Measurements from ENCODE around the gene KLF9.

KLF9 gene

DNA sequence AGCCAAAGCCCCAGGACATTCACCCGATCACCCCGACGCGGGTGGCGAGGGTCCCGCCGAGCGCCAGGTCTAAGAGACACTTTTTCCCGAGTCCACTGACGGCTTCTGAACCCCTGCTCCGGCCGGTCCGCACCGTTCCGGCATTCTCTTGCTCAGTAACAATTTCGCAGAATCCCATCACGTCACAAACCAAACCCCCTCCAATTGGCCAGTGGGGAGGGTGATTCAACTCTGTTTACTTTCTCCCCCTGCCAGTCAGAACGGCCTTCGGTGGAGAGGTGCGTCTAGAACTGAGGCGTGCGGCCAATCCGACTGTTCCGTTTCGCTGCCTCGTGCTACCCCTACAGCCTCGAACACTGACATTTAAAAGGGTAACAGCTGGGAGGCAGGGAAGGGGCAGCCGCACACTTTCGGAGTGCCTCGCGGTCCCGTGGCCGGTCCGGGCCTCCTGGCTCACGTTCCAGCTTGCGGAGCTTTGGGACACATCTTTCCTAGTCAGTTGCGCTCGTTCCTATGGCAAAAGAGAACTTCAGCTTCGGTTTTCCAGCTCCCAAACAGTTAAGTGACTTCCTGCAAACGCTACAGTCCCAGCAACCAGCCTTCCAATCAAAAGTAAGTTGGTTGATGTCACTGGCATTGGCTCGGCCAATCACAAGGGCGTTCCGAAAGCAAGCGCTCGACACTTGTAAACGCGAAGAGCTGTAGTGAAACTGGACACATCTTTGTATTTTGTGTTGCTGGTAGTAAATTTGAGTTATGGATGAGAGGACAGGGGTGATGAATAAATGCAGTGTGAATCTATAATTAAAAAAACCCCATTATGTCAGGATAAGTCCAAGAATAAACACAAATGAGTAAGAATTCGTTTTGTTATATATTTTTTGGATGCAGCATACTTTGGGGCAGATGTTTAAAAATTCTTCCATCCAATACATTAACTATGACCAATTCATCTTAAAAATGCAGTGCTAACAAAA is at the start of gene KLF9:
Gene KLF9 (minus strand): TSS at position 859 of the 977 bp plus-strand sequence. CDS start 1,294 bp downstream, outside the sequence.
- peak; percentile 75 to 92 for DNase-seq

DNA sequence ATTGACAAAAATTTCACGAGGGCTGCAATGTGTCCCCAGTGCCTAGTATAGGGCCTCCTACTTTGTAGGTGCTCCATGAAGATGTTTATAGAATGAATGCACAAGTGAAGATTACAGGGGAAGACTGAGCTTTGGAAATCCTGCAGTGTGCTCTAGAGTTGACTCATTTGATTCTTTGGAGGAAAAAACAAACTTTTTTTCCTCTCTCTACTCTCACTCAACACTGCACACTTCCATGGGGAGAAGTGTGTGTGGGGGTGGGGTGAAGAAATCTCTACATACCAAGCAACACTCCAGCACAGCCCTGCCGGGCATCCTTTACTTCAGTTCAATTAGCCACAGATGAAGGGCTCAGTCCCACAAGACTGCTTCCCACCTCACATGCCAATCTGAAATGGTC is 49.4 kb upstream of the KLF9 start:
- no peak for DNase-seq

DNA sequence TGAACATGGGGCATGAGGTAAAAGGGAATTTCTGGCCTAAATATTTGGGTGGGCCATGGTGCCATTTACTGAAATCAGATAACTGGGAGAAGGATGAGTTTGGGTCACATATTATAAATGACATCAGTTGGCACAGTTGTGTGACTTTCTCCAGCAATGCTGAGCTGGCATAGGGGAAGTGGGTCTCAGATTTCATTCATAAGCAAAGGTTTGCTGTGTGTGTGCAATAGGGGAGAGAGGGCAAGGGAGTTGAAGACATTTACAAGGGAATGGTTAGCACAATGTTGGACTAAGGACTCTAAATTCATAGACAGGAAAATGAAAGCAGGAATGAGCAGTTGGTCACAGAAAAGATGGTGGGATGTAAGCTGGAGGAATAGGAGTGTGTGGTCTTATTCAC is 47.8 kb upstream of the KLF9 start:
- DNase-seq: no peak

DNA sequence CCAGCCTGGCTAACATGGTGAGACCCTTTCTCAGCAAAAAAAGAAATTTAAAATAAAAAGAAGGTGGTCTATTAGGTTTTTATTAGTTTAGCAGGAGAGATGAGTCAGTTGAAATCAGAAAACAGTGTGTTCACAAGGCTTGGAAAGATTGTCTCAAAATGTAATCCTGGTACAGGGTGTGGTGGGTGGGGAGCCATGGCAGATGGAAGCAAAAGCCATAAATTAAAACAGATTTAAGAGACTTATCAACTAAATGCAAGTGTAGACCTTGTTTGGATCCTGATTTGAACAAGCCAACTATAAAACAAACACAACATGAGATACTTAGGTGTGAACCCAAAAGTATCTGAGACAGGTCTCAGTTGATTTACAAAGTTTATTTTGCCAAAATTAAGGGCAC is 42.8 kb upstream of the KLF9 start:
- no peak for DNase-seq

DNA sequence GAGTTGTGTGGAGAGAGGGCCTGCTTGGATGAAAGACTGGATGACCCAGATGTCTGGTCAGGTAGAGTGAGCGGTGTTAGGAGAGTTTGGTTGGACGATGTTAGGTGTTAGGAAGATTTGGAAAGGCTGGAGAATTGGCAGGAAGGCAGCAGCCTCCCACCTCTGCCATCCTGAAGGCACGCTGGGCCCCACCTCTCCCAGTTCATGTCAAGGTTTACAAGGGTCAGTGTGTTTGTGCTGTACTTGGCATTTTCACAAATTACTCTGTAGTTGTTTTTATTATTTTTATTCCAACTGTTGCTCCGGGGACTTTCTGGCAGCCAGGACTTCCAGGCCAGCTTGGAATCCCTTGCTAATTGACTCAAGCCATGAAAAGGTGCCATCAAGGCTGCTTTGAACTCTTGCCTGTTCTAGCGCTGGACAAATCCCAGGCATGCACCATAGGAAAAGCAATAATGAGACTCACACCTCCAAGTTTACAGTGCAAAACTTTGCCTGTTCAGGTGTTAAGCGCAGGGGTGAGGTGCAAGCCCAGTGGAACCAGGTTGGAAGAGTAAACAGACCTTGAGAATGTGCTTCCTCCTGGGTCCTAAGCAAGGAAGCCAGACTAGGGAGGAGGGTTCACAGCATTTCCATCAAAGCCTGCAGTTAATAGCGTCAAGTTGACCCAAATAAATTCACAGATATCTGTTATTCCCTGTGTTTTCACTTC is 41.7 kb upstream of the KLF9 start:
- no peak for DNase-seq

DNA sequence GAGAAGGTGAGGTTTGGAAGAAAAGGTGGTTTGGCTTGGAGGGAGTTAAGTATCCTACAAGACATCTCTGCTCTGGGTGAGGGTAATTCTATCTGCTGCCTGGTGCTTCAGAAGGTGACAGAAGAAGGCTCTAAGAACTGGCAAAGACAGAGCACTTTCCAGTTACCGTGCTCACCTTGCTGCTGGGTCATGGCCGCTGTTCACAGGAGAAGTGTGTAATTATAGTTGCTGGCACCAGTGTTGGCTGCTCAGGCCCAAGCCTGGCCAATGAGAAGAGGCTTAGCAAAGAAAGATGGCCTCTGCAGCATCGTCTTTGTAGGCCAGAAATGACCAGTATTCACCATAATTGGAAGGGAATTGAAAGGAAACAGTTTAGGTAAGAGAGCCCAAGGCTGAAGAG is 37.9 kb upstream of the KLF9 start:
- DNase-seq: no peak

DNA sequence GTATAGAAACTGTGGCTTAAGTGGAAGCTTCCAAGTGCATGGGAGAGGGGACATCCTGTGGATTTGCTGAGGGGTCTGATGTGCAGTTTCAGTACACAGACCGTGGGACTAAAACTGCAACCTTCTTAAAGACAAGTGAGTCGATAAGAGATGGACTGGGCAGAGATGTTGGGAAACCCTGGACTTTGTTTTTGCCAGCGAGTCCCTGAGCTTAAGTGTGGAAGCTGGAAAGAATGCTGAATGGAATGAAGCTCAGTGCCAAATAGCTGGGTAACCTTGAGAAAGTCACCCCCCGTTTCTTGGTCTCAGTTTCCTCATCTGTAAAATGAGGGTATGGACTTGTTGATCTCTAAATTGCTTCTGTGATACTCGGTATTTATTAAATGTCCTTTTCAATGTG is 37.3 kb upstream of the KLF9 start:
- no peak for DNase-seq

DNA sequence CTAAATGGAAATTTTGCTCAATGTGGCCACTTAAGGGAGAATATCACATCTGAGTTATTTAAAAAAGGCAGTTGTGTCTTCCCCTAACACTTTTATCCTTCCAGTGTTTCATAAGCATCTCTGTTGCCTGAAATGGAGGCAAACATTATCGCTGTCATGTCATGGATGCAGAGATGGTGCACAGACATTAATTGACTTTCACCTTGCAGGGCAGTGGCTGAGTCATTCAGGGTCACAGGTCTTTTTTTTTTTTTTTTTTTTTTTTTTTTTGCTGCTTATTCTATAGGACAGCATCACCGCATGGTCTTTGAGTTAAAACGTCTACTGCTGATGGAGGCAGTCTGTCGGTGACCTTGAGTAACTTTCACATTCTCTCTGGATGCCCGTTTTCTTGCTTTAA is 36.3 kb upstream of the KLF9 start:
- DNase-seq: no peak

DNA sequence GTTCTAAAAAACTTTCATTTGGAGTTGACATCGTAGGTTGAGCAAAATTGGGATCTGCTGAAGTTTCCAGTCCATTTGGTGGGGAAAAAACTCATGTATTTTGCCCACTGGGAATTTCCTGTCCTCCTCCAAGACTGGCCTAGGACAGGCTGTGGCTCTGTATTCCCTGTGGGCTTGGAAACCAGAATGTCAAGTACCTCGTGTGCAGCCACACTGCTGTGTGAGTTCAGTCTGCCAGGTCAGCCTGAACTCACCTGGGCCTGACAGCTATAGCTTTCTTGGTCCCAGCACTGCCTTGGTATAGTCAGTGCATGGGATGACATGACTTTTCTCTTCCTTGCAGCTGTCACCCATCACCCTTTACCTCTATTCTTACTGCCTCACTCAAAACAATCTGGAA is 35.0 kb upstream of the KLF9 start:
- DNase-seq: no peak

DNA sequence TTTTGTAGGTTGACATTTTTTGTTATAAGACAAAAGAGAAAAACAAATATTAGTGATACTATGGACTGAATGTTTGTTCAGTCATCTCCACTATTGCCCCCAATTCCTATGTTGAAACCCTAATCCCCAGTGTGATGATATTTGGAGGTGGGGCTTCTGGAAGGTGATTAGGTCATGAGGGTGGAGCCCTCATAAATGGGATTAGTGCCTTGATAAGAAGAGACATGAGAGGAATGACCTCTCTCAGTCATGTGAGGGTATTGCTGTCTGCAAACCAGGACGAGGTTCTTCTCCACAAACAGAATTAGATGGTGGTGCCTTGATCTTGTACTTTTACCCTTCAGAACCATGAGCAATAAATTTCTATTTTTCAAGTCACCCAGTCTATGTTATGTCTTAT is 34.5 kb upstream of the KLF9 start:
- DNase-seq: no peak

DNA sequence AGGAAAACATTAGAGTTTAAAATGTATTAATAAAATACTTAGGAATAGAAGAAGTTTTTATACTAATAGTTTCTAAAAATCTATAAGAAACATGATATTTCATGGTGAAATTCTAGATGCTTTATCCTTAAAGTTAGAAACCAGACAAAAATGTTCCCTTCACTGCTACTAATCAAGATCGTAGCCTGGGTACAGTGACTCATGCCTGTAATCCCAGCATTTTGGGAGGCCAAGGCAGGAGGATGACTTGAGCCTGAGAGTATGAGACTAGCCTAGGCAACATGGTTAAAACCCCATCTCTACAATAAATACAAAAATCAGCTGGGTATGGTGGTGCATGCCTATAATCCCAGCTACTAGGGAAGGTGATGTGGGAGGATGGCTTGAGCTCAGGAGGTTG is 30.4 kb upstream of the KLF9 start:
- DNase-seq: no peak

DNA sequence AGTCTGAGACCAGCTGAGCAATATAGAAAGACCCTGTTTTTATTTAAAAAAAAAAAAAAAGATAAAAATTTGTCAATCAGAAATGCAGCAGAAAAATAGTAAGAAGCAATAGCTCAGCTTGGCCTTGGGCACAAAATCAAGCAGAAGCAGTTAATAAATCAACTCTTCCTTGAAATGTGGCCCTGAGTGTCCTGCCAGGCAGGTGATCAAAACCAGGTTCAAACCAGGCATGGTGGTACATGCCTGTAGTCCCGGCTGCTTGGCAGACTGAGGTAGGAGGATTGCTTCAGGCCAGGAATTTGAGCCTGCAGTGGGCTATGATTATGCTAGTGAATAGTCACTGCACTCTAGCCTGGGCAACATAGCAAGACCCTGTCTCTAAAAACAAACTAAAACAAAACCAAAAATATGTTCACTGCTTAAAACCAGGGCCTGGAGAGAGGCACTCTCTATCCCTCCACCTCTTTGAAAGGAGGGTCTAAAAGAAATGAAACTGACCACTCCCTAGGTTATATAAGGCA is 27.9 kb upstream of the KLF9 start:
- no peak for DNase-seq

DNA sequence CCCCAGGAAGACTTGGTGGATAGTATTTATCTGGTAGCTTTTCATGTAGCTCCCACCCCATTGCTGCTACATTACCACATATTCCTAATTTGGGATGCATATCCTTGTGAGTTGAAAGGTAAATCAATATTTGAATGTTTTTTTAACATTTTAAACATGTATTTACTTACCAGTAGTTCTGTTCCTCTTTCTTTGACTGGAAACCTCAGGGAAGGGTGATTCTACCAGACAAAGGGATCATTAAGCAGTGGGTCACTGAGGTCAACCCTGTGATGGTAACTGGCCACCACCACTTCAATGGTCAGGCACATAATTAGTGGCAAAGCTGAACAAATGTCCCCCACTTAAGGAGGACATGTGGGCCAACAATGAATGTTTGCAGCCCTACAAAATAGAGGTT is 27.2 kb upstream of the KLF9 start:
- DNase-seq: no peak

DNA sequence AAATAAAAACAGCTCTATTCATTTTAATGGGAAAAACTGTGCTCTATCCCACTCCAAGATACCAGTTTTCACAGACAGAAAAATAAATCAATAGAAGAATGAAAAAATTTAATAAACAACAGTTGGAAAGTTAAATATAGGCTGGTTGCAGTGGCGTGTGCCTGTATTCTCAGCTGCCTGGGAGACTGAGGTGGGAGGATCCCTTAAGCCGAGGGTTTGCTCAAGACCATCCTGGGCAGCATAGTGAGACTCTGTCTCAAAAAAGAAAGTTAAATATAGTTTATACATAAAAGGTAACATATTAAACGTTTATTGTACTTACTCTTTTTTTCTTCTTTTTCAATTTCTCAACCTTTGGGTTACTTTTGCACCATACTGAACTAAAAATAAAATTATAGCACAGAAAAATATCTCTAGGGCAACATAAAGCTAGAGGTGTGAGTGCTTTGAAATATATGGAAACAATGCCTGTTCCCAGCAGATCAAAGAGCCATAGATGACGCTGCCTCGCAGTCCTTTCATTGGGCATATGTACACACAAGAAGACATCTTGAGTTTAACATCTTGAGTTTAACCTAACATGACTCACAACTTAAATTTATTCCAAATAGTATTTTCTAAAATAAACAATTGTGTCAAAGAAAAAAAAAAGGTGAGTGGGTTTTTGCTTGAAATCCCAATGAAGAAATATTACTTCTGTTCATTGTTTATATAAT is 25.7 kb upstream of the KLF9 start:
- no peak for DNase-seq

DNA sequence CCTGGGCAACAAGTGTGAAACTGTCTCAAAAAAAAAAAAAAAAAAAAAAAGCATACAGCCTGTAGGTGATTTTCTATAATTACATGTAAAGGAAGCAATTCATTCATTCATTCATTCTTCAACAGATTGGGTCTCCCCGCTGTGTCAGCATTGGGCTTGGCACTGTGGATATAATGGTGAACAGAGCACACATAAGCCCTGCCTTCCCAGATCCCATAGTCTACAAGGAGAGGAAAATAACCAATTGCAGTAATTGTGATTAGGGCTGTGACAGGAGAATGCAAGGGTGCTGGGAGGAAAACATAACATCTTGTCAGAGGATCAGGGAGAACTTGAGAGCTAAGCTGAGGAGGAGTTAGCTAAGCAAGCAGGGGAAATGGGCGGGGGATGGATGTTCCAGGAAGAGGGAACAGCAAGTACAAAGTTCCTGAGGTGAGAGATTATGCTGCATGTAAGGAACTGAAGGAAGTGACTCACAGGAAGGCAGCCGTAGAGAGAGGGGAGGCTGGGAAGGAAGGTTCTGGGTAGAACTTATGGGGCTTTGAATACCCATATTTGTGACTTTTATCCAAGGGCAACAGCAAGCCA is 24.0 kb upstream of the KLF9 start:
- no peak for DNase-seq

DNA sequence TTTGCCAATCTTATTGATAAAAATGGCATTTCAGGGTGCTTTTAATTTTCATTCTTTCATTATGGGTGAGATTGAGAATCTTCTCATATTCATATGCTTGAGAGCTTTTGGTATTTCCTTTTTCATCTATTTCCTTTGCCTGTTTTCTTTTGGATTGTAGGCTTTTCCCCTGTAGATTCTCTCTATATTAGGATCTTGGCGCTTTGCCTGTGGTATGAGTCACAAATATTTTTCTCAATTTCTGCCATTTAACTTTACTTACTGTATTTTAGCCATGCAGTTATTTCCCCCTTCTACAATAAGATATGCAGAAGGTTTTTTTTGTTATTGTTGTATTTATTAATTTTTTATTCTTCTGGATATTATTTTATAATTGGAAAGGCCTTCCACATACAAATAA is 21.5 kb upstream of the KLF9 start:
- no peak for DNase-seq

DNA sequence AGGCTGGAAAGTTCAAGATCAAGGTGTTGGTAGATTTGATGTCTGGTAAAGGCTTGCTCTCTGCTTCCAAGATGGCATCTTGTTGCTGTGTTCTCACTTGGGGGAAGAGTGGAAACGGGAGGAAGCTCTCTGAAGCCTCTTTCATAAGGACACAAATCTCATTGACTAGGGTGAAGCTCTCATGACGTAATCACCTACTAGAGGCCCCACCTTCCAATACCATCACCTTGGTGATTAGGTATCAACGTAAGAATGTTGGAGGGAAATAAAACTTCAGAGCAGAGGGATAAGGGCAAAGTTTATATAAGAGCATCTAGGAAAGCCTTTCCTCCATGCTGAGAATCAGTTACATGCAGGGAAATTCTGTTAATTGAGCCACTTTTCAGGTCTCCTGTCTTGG is 15.4 kb upstream of the KLF9 start:
- no peak for DNase-seq

DNA sequence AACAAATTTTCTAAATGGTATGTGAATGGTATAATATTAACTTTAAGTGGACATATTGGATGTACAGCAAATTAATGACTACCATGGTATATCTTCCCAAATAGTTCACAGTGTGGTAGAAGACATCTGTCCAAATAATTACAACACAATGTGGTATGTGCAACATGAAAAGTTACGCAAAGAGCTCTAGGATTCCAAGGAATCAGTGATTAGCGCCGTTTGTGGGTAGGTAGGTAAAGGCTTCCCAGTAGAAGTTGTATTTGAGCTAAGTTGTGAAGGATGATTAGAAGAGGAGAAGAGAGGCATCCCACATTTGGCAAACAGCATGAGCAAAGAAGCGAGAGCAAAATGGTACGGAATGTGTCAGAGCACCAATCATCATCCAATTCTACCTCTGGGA is 14.3 kb upstream of the KLF9 start:
- DNase-seq: no peak

DNA sequence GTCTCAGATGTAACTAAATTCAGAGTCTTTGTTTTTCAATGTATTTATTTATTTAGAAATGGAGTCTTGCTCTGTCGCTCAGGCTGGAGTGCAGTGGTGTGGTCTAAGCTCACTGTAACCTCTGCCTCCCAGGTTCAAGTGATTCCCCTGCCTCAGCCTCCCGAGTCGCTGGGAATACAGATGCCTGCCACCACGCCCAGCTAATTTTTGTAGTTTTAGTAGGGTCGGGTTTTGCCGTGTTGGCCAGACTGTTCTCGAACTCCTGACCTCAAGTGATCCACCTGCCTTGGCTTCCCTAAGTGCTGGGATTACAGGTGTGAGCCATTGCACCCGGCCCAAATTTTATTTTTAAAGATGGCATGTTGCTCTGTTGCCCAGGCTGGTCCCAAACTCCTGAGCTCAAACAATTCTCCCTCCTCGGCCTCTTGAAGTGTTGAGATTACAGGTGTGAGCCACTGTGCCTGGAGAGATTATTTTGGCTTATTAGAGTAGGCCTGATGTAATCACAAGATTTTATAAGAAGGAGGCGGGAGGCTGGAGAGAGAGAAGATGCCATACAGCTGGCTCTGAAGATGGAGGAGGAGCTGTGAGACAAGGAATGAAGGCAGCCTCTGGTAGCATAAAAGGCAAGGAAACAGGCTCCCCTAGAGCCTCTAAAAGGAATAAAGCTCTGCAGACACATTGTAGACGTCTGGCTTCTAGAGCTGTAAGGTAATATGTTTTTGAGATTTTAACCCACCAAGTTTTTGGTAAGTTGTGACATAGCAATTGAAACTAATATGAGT is 12.9 kb upstream of the KLF9 start:
- no peak for DNase-seq

DNA sequence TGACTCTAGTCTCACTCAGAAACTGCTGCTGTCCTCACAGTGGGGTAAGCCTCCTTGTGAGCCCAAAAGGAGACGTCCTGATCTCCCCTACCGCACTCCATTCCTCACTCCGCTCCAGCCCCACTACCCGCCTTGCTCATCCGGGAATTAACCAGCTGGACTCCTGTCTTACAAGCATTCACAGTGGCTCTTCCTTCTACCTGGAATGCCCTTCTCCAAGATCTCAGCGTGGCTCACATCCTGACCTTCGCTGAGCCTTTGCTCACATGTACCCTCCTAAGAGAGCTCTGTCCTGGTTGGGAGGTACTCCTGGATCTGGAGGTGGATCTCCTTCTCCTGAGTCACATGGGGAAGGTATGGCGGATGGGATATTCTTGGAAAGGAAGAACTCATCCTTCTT is 10.7 kb upstream of the KLF9 start:
- no peak for DNase-seq

DNA sequence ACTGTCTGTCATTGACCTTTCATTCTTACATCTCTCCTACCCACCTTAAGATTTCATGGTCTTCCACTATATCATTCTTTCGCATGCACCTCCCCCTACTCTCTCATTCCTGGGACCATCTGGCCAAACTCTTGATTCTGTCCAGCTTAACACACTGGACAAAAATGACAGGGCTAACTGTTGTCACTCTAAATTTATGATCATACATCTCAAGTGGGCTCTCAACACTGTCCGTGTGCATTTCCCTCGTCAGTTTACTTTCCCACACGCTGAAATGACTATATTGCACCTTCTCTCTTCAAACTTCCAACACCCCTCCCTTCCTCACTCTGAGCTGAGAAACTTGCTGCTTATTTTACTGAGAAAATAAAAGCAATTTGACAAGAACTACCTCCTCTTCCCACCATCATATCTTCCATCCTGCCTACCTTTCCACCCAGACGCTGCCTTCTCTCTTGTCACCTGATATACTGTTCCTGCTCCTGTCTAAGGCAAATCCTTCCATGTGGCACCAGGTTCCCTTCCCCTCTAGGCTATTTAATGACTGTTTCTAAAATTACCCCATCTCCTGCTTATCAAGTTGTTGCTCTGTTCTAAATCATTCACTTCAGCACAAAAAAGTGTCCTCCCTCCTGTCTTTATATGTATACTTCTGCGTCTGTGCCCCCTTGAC is 8.1 kb upstream of the KLF9 start:
- DNase-seq: no peak

All from stimulated activated CD4-positive, alpha-beta T cell treated with anti-CD3 and anti-CD28 coated beads, Interleukin-4, amount 100 ng/mL, for 4 hours (primary cell).